Kidney epithelial cell (primary cell): ENCODE results near the gene SLC47A2. TPM values are rescaled to one million over a fixed set of nuclear protein-coding genes. Genes with fewer than 3 reads are reported as not detected.

Source experiments
- DNase-seq: peaks from one replicate; pipeline ENCODE4 v3.0.0-alpha.2; 2010; ENCODE audit warnings: low read depth
- H3K27me3 ChIP-seq: 2 replicates; pipeline ENCODE4 v1.6.0; 2011; ENCODE audit warnings: low read length; ENCODE audit not compliant: control insufficient read depth, insufficient read depth
- H3K36me3 ChIP-seq: 2 replicates; pipeline ENCODE4 v1.5.1; 2011; ENCODE audit warnings: low read length; ENCODE audit not compliant: control insufficient read depth, insufficient read depth
- H3K4me3 ChIP-seq: 2 replicates; pipeline ENCODE4 v1.5.1; 2011; ENCODE audit warnings: low read depth, mild to moderate bottlenecking, control low read depth, low read length
- CTCF ChIP-seq: IDR thresholded peaks from 2 replicates; pipeline ENCODE4 v1.5.1; 2011; ENCODE audit warnings: mild to moderate bottlenecking, moderate library complexity, low read length, control low read depth, inconsistent platforms; ENCODE audit not compliant: insufficient read depth, poor library complexity, severe bottlenecking
- total RNA-seq: library from RNA; depleted of rRNA; stranded (reverse); fragments of >200 nt; gene quantifications from 2 replicates; pipeline ENCODE4 v1.2.3, GENCODE V29; 2015

Gene SLC47A2
- total RNA-seq, 1 donor from 2014 or later, result not detected

GRCh38 chr17:19739241-19740201 is 23.1 kb upstream of the SLC47A2 start:
- no peak for TF ChIP-seq CTCF
- DNase-seq, result no peak
- Histone ChIP-seq H3K4me3 (no peak overlapping the region), H3K36me3 (no peaks in the 10 kb centered on the region), H3K27me3 (peaks cover 4% of the 10 kb centered on the region)

GRCh38 chr17:19738757-19739156 is 22.4 kb upstream of the SLC47A2 start:
- H3K4me3 ChIP-seq, result no peak overlapping the region
- TF ChIP-seq CTCF, result no peak
- DNase-seq, result no peak
- H3K27me3 ChIP-seq, result peaks cover 4% of the 10 kb centered on the region
- no peaks in the 10 kb centered on the region for H3K36me3 ChIP-seq

- Histone ChIP-seq H3K4me3 (no peak overlapping the region), H3K27me3 (peaks cover 4% of the 10 kb centered on the region), H3K36me3 (no peaks in the 10 kb centered on the region)
- no peak for DNase-seq
- TF ChIP-seq CTCF, result no peak
Measured at GRCh38 chr17:19738073-19738449, 21.7 kb upstream of the SLC47A2 start.

GRCh38 chr17:19737305-19738072 is 21.1 kb upstream of the SLC47A2 start:
- no peak for TF ChIP-seq CTCF
- H3K4me3 ChIP-seq, result no peak overlapping the region
- DNase-seq, result no peak
- H3K27me3 ChIP-seq, result peaks cover 3% of the 10 kb centered on the region
- no peaks in the 10 kb centered on the region for H3K36me3 ChIP-seq

GRCh38 chr17:19736071-19736470 is 19.7 kb upstream of the SLC47A2 start:
- peaks cover 8% of the 10 kb centered on the region for H3K27me3 ChIP-seq
- H3K36me3 ChIP-seq, result no peaks in the 10 kb centered on the region
- DNase-seq, result no peak
- TF ChIP-seq CTCF, result no peak
- no peak overlapping the region for H3K4me3 ChIP-seq
